ENCODE measurements around the gene CDK2AP2.

CDK2AP2 gene

DNA sequence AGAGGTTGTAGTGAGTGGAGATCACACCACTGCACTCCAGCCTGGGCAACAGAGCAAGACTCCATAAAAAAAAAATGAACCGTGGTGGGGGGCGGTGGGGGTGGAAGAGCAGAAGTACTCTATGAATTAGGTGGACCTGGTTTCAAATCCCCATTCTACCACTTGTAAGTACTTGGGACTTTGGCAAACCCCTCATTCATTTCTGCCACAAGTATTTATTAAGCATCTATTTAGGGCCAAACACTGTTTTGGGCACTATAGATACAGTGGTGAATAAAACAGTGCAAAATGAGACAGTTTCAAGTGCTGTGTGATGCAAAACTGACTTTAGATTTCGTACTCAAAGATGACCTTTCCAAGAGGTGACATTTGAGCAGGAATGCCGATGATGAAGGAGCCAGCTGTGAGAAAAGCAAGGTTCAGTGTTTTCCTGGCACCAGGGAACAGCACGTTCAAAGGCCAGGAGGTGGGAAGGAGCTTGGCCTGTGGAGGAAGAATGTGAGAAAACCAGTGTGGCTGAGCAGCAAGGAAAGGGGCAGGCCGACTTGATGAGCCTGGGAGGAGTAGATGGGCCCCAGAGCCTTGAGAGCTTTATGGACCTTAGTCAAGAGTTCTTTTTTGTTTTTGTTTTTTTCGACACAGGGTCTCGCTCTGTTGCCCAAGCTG is 37.5 kb downstream of the CDK2AP2 start:
- H3K4me3 ChIP-seq (replicated peaks; ENCODE audit: insufficient read depth, low read length): no peak overlapping the region
- no peak for TF ChIP-seq SPI1 (IDR thresholded peaks at IDR 0.05; ENCODE audit: borderline replicate concordance, low read depth)
- TF ChIP-seq POLR2AphosphoS5 (IDR thresholded peaks at IDR 0.05; ENCODE audit: low read depth): no peak
- TF ChIP-seq GABPA (IDR thresholded peaks at IDR 0.05; ENCODE audit: low read depth): no peak
- TF ChIP-seq, protein P1, sequence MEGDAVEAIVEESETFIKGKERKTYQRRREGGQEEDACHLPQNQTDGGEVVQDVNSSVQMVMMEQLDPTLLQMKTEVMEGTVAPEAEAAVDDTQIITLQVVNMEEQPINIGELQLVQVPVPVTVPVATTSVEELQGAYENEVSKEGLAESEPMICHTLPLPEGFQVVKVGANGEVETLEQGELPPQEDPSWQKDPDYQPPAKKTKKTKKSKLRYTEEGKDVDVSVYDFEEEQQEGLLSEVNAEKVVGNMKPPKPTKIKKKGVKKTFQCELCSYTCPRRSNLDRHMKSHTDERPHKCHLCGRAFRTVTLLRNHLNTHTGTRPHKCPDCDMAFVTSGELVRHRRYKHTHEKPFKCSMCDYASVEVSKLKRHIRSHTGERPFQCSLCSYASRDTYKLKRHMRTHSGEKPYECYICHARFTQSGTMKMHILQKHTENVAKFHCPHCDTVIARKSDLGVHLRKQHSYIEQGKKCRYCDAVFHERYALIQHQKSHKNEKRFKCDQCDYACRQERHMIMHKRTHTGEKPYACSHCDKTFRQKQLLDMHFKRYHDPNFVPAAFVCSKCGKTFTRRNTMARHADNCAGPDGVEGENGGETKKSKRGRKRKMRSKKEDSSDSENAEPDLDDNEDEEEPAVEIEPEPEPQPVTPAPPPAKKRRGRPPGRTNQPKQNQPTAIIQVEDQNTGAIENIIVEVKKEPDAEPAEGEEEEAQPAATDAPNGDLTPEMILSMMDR (IDR thresholded peaks at IDR 0.05; ENCODE audit: insufficient read depth, low read length): no peak
- TF ChIP-seq REST (IDR thresholded peaks at IDR 0.05; ENCODE audit: insufficient replicate concordance, low read depth): no peak
- no peak for DNase-seq (ENCODE audit: low read depth in 1 of 2, low spot score in 1 of 2)
- no peaks in the 10 kb centered on the region for H3K27me3 ChIP-seq (ENCODE audit: insufficient read depth, poor library complexity, severe bottlenecking)
- no peak overlapping the region for H3K27ac ChIP-seq (replicated peaks)

GRCh38 chr11:67469508-67469811 is 38.5 kb downstream of the CDK2AP2 start:
- TF ChIP-seq POLR2AphosphoS5 (IDR thresholded peaks at IDR 0.05; ENCODE audit: low read depth): no peak
- Histone ChIP-seq H3K27ac (replicated peaks) (peak overlapping the region; percentile 72), H3K27me3 (ENCODE audit: insufficient read depth, poor library complexity, severe bottlenecking) (no peaks in the 10 kb centered on the region), H3K4me3 (replicated peaks; ENCODE audit: insufficient read depth, low read length) (peak overlapping the region; percentile 65)
- DNase-seq (ENCODE audit: low read depth in 1 of 2, low spot score in 1 of 2): no peak

DNA sequence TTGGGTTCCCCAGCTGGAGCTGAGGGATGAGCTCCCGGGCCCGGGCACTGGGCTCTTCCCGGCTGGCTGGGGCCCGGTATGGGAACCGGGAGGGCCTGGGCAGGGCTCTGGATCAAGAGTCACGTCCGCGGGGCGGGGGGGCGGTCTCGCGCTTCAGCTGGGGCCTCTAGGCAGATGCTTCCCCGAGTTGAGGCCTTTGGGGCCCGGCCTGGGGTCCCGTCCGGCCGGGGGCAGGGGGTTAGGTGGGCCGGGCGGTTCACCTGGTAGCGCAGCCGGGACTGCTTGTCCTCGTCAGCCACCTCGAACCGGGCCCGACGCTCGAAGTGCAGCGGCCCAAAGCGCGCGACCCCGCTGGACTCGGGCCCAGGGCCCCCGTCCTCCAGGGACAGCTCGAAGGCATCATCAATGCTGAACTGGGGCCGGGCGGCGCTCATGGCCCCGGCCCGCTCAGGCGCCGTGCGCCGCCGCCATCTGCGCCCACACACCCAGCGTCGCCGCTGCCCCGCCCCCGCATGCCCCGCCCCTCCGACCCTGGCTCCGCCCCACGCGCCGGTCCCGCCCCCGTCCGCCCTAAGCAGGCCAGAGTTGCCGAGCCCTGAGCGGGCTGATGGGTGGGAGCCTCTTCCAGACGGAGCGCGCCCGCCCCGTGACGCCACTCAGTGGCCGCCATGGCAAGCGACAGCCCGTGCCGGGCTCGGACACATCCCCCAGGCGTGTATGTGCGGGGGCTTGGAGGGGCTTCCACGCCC is 39.0 kb downstream of the CDK2AP2 start, which contains the start of gene TMEM134:
Gene TMEM134, minus strand, starts transcription at position 493 of the 749 bp plus-strand sequence. Its CDS starts 59 bp downstream, at position 434.
- peak; percentile 89 to 90 for DNase-seq (ENCODE audit: low read depth in 1 of 2, low spot score in 1 of 2)
- TF ChIP-seq SPI1 (IDR thresholded peaks at IDR 0.05; ENCODE audit: borderline replicate concordance, low read depth) (no peak), POLR2AphosphoS5 (IDR thresholded peaks at IDR 0.05; ENCODE audit: low read depth) (peak; percentile 90), REST (IDR thresholded peaks at IDR 0.05; ENCODE audit: insufficient replicate concordance, low read depth) (peak; percentile 11)
- TF ChIP-seq, protein P1 (IDR thresholded peaks at IDR 0.05; ENCODE audit: insufficient read depth, low read length): peak; percentile 30
- H3K27ac ChIP-seq (replicated peaks): peak within 1 kb of the TSS; percentile 72
- no peaks in the 10 kb centered on the region for H3K27me3 ChIP-seq (ENCODE audit: insufficient read depth, poor library complexity, severe bottlenecking)
- peak within 1 kb of the TSS; percentile 65 for H3K4me3 ChIP-seq (replicated peaks; ENCODE audit: insufficient read depth, low read length)

DNA sequence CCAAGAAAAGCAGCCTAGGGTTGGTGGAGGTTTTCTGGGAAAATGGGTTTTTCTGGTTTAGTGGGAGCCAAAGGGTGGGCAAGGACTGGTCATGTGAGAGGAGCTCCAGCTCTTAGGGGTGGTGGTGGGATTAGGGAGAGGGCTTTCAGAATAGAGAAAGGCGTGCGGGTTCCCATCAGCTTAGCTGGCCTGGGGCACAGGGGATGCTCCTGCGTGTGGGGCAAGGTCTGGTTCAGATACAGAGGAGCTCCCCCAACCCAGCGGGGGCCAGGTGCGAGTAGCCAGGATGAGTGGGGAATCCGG is 39.6 kb downstream of the CDK2AP2 start:
- TF ChIP-seq POLR2AphosphoS5 (IDR thresholded peaks at IDR 0.05; ENCODE audit: low read depth) (no peak), REST (IDR thresholded peaks at IDR 0.05; ENCODE audit: insufficient replicate concordance, low read depth) (no peak), SPI1 (IDR thresholded peaks at IDR 0.05; ENCODE audit: borderline replicate concordance, low read depth) (no peak), GABPA (IDR thresholded peaks at IDR 0.05; ENCODE audit: low read depth) (no peak)
- TF ChIP-seq, protein P1 (IDR thresholded peaks at IDR 0.05; ENCODE audit: insufficient read depth, low read length): no peak
- Histone ChIP-seq H3K27me3 (ENCODE audit: insufficient read depth, poor library complexity, severe bottlenecking) (no peaks in the 10 kb centered on the region), H3K4me3 (replicated peaks; ENCODE audit: insufficient read depth, low read length) (peak overlapping the region; percentile 65), H3K27ac (replicated peaks) (peak overlapping the region; percentile 49)
- DNase-seq (ENCODE audit: low read depth in 1 of 2, low spot score in 1 of 2): no peak

Measured in HL-60 (cell line).